Natural killer cell (primary cell): ENCODE results near the gene PPP1R3G. TPM values are rescaled to one million over a fixed set of nuclear protein-coding genes. Genes with fewer than 3 reads are reported as not detected.
A peak's percentile ranks its signal among the peaks of the same experiment; 100 is the strongest.

Source experiments
- ATAC-seq, 3 donors: fragments of 150-1000 bp in 2 of 3; fragments of 200-7000 bp in 1 of 3; cut with Tn5 transposase; 1 replicate in 1 of 3; 2 replicates in 2 of 3; pipeline ENCODE4 v1.10.0; 2021; ENCODE audit warnings: mild to moderate bottlenecking in 2 of 3, moderate library complexity in 2 of 3
- DNase-seq, 2 donors: peaks; one replicate each; pipeline versions ENCODE4 v3.0.0 to v3.0.0-alpha.2; 2013 to 2021; ENCODE audit warnings: mixed read lengths in 1 of 2
- H3K27ac ChIP-seq: one replicate; pipeline ENCODE4 v1.5.1; 2013; ENCODE audit warnings: mild to moderate bottlenecking, low read length
- H3K27me3 ChIP-seq: one replicate; pipeline ENCODE4 v1.6.1; 2013; ENCODE audit warnings: low read length; ENCODE audit not compliant: control insufficient read depth, insufficient read depth
- H3K36me3 ChIP-seq: one replicate; pipeline ENCODE4 v1.6.1; 2013; ENCODE audit warnings: low read length; ENCODE audit not compliant: control insufficient read depth, insufficient read depth
- H3K4me1 ChIP-seq: one replicate; pipeline ENCODE4 v1.6.1; 2013; ENCODE audit warnings: low read length; ENCODE audit not compliant: control insufficient read depth, insufficient read depth
- H3K4me3 ChIP-seq: one replicate; pipeline ENCODE4 v1.5.1; 2013; ENCODE audit warnings: low read length
- H3K9me3 ChIP-seq: one replicate; pipeline ENCODE4 v1.6.1; 2013; ENCODE audit warnings: low read length; ENCODE audit not compliant: control insufficient read depth, insufficient read depth
- H3K27ac Mint-ChIP-seq, 2 donors: one replicate each; pipeline ENCODE4 v1.8.0; 2022; ENCODE audit warnings: mild to moderate bottlenecking in 2 of 2, mixed read lengths in 2 of 2, moderate library complexity in 1 of 2
- H3K27me3 Mint-ChIP-seq, 2 donors: one replicate each; pipeline ENCODE4 v1.8.0; 2022; ENCODE audit warnings: low read depth in 2 of 2, mixed read lengths in 2 of 2
- H3K36me3 Mint-ChIP-seq: one replicate; pipeline ENCODE4 v1.8.0; 2022; ENCODE audit warnings: mixed read lengths
- H3K4me1 Mint-ChIP-seq, 2 donors: one replicate each; pipeline ENCODE4 v1.8.0; 2022; ENCODE audit warnings: mixed read lengths in 2 of 2
- H3K4me3 Mint-ChIP-seq: one replicate; pipeline ENCODE4 v1.8.0; 2022; ENCODE audit warnings: mild to moderate bottlenecking, moderate library complexity, mixed read lengths
- H3K9me3 Mint-ChIP-seq, 2 donors: one replicate each; pipeline ENCODE4 v1.8.0; 2022; ENCODE audit warnings: mixed read lengths in 2 of 2
- CTCF ChIP-seq: fragments of 200-600 bp; IDR thresholded peaks from one replicate; pipeline ENCODE4 v1.8.0; 2022; ENCODE audit warnings: antibody characterized with exemption
- WGBS: methylation state at CpG from one replicate; pipeline ENCODE4 v1.1.7; 2013; ENCODE audit warnings: missing lambda C conversion rate; ENCODE audit not compliant: insufficient coverage; 5-methylcytosine and 5-hydroxymethylcytosine counted together
- intact Hi-C: fragments of 100-400 bp; cut with micrococcal nuclease; formaldehyde crosslinking; loops from one replicate; pipeline ENCODE4 v1.14.2; 2022
- total RNA-seq, 4 donors: library from RNA; stranded (reverse); fragments of 120-200 nt in 1 of 4; gene quantifications; one replicate each; pipeline versions ENCODE4 v1.2.3 to v1.2.4, GENCODE V29; 2013 to 2022

PPP1R3G gene
- total RNA-seq, 3 donors from 2014 or later (not counting 1 experiment from before 2014, with no cell fraction given): 0.07 TPM; not detected in 2

GRCh38 chr6:5081955-5082354 lies 3.2 kb upstream of the PPP1R3G start:
- H3K9me3 ChIP-seq: no peaks in the 10 kb centered on the region
- H3K4me1 ChIP-seq: peaks cover 12% of the 10 kb centered on the region
- peaks cover 4% of the 10 kb centered on the region for H3K27me3 ChIP-seq
- WGBS: 85% methylated on average over 3 of the region's 4 CpGs
- ATAC-seq (no peak), DNase-seq (no peak)
- no peak overlapping the region for H3K4me3 ChIP-seq
- no peak overlapping the region for H3K27ac ChIP-seq
- H3K4me1 Mint-ChIP-seq: no peaks in the 10 kb centered on the region
- H3K9me3 Mint-ChIP-seq: no peaks in the 10 kb centered on the region
- no peak overlapping the region for H3K27ac Mint-ChIP-seq
- intact Hi-C loops: no loop called here
- no peaks in the 10 kb centered on the region for H3K36me3 ChIP-seq
- H3K27me3 Mint-ChIP-seq: peaks cover 24 to 32% of the 10 kb centered on the region in 2 donors
- H3K4me3 Mint-ChIP-seq: no peak overlapping the region
- no peak for TF ChIP-seq CTCF
- H3K36me3 Mint-ChIP-seq: no peaks in the 10 kb centered on the region

GRCh38 chr6:5082487-5083306 lies 2.4 kb upstream of the PPP1R3G start:
- Mint-ChIP-seq H3K9me3 (no peaks in the 10 kb centered on the region), H3K4me1 (no peaks in the 10 kb centered on the region), H3K27ac (no peak overlapping the region), H3K36me3 (no peaks in the 10 kb centered on the region), H3K4me3 (no peak overlapping the region), H3K27me3 (peaks cover 27 to 34% of the 10 kb centered on the region in 2 donors)
- TF ChIP-seq CTCF: no peak
- intact Hi-C loops: no loop called here
- Histone ChIP-seq H3K4me1 (peaks cover 12% of the 10 kb centered on the region), H3K9me3 (no peaks in the 10 kb centered on the region), H3K27ac (no peak overlapping the region), H3K36me3 (no peaks in the 10 kb centered on the region), H3K4me3 (no peak overlapping the region), H3K27me3 (peaks cover 4% of the 10 kb centered on the region)
- peak in 1 of 3 donors; percentile 37 for ATAC-seq
- WGBS: 82% methylated on average over 10 of the region's 12 CpGs
- DNase-seq: no peak

- no peak for ATAC-seq
- Histone ChIP-seq H3K4me3 (no peak overlapping the region), H3K36me3 (no peaks in the 10 kb centered on the region), H3K9me3 (no peaks in the 10 kb centered on the region), H3K27me3 (peaks cover 4% of the 10 kb centered on the region), H3K4me1 (peaks cover 12% of the 10 kb centered on the region), H3K27ac (no peak overlapping the region)
- intact Hi-C loops: no loop called here
- no peaks in the 10 kb centered on the region for H3K9me3 Mint-ChIP-seq
- WGBS: 33% methylated on average over 3 of the region's 4 CpGs
- TF ChIP-seq CTCF: no peak
- H3K36me3 Mint-ChIP-seq: no peaks in the 10 kb centered on the region
- no peaks in the 10 kb centered on the region for H3K4me1 Mint-ChIP-seq
- no peak for DNase-seq
- H3K4me3 Mint-ChIP-seq: no peak overlapping the region
- no peak overlapping the region for H3K27ac Mint-ChIP-seq
- H3K27me3 Mint-ChIP-seq: peaks cover 27 to 34% of the 10 kb centered on the region in 2 donors
Measured at GRCh38 chr6:5083307-5083583, 1.9 kb upstream of the PPP1R3G start.
